ENCODE measurements around the gene IQUB.

Gene IQUB

GRCh38 chr7:123440101-123440548 lies 94.3 kb downstream of the IQUB start:
- Histone ChIP-seq H3K9me2 (replicated peaks; ENCODE audit: insufficient read depth, low read length) (no peaks in the 10 kb centered on the region), H3K27me3 (ENCODE audit: low read length) (no peaks in the 10 kb centered on the region), H3K79me2 (ENCODE audit: insufficient read depth, low read length) (no peaks in the 10 kb centered on the region), H2AFZ (ENCODE audit: low read depth, low read length, severe bottlenecking) (no peak overlapping the region), H3K9me3 (ENCODE audit: insufficient read depth, low read length) (no peaks in the 10 kb centered on the region), H3K27ac (ENCODE audit: low read depth, low read length) (no peak overlapping the region), H3K4me2 (ENCODE audit: low read depth, low read length, poor library complexity, severe bottlenecking) (no peak overlapping the region), H3K9ac (ENCODE audit: low read length) (no peak overlapping the region), H3K4me3 (ENCODE audit: insufficient read depth, low read length, poor library complexity, severe bottlenecking) (no peak overlapping the region), H3F3A (ENCODE audit: insufficient read depth) (no peaks in the 10 kb centered on the region), H4K20me1 (ENCODE audit: low read depth, low read length) (no peaks in the 10 kb centered on the region), H3K36me3 (ENCODE audit: low read length) (no peaks in the 10 kb centered on the region)
- TF ChIP-seq CTCF (IDR thresholded peaks at IDR 0.05; ENCODE audit: insufficient read depth, low read length, poor library complexity, severe bottlenecking) = no peak
- TF ChIP-seq EZH2phosphoT487 (conservative IDR thresholded peaks at IDR 0.05; ENCODE audit: low read length) = no peak

GRCh38 chr7:123439191-123439590 lies 95.2 kb downstream of the IQUB start:
- Histone ChIP-seq H3K27ac (ENCODE audit: low read depth, low read length) (no peak overlapping the region), H3K27me3 (ENCODE audit: low read length) (no peaks in the 10 kb centered on the region), H3F3A (ENCODE audit: insufficient read depth) (no peaks in the 10 kb centered on the region), H3K9me2 (replicated peaks; ENCODE audit: insufficient read depth, low read length) (no peaks in the 10 kb centered on the region), H3K9ac (ENCODE audit: low read length) (no peak overlapping the region), H4K20me1 (ENCODE audit: low read depth, low read length) (no peaks in the 10 kb centered on the region), H3K4me2 (ENCODE audit: low read depth, low read length, poor library complexity, severe bottlenecking) (no peak overlapping the region), H3K4me3 (ENCODE audit: insufficient read depth, low read length, poor library complexity, severe bottlenecking) (no peak overlapping the region), H3K9me3 (ENCODE audit: insufficient read depth, low read length) (no peaks in the 10 kb centered on the region), H3K79me2 (ENCODE audit: insufficient read depth, low read length) (no peaks in the 10 kb centered on the region), H3K36me3 (ENCODE audit: low read length) (no peaks in the 10 kb centered on the region), H2AFZ (ENCODE audit: low read depth, low read length, severe bottlenecking) (no peak overlapping the region)
- TF ChIP-seq CTCF (IDR thresholded peaks at IDR 0.05; ENCODE audit: insufficient read depth, low read length, poor library complexity, severe bottlenecking) (no peak), EZH2phosphoT487 (conservative IDR thresholded peaks at IDR 0.05; ENCODE audit: low read length) (no peak)

- Histone ChIP-seq H2AFZ (ENCODE audit: low read depth, low read length, severe bottlenecking) (no peak overlapping the region), H4K20me1 (ENCODE audit: low read depth, low read length) (no peaks in the 10 kb centered on the region), H3K9ac (ENCODE audit: low read length) (no peak overlapping the region), H3F3A (ENCODE audit: insufficient read depth) (no peaks in the 10 kb centered on the region), H3K9me3 (ENCODE audit: insufficient read depth, low read length) (no peaks in the 10 kb centered on the region), H3K27ac (ENCODE audit: low read depth, low read length) (no peak overlapping the region), H3K27me3 (ENCODE audit: low read length) (no peaks in the 10 kb centered on the region), H3K4me2 (ENCODE audit: low read depth, low read length, poor library complexity, severe bottlenecking) (no peak overlapping the region), H3K4me3 (ENCODE audit: insufficient read depth, low read length, poor library complexity, severe bottlenecking) (no peak overlapping the region), H3K36me3 (ENCODE audit: low read length) (no peaks in the 10 kb centered on the region), H3K79me2 (ENCODE audit: insufficient read depth, low read length) (no peaks in the 10 kb centered on the region), H3K9me2 (replicated peaks; ENCODE audit: insufficient read depth, low read length) (no peaks in the 10 kb centered on the region)
- TF ChIP-seq EZH2phosphoT487 (conservative IDR thresholded peaks at IDR 0.05; ENCODE audit: low read length) (no peak), CTCF (IDR thresholded peaks at IDR 0.05; ENCODE audit: insufficient read depth, low read length, poor library complexity, severe bottlenecking) (no peak)
Observed at GRCh38 chr7:123437447-123437995, 96.9 kb downstream of the IQUB start.

Measured in SU-DHL-6 (cell line).